Neural cell (in vitro differentiated cells): ENCODE measurements around the gene FAM83F.

Experiments used
- CTCF ChIP-seq: fragments of 450-650 bp; IDR thresholded peaks from 2 replicates; pipeline ENCODE4 v1.5.1; 2014; ENCODE audit warnings: antibody characterized with exemption, mild to moderate bottlenecking, moderate library complexity; ENCODE audit not compliant: poor library complexity, severe bottlenecking
- EZH2 ChIP-seq: fragments of 200-600, 300-800 bp; shearing (Covaris generic), sonication (generic); IDR thresholded peaks from 2 replicates; pipeline ENCODE4 v1.6.1; 2014; ENCODE audit warnings: antibody characterized with exemption, low read length, borderline replicate concordance, mild to moderate bottlenecking; ENCODE audit not compliant: insufficient read depth, poor library complexity, severe bottlenecking
- POLR2AphosphoS5 ChIP-seq: IDR thresholded peaks from 2 replicates; pipeline ENCODE4 v1.6.1; 2012

DNA sequence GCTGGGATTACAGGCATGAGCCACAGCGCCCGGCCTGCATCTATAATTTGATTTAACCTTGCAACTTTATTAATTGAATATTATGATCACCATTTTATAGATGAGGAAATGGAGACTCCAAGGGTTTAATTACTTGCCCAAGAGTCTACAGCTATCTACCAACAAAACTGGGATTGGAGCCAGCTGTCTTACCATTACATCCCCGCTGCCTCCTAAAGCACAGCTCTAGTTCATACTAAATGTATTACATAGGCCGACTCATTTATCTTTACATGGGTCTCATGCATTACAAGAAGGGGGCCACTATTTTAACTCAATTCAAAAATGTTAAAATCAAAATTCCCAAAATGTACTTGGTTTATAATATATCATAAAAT lies 48.6 kb upstream of the FAM83F start:
- TF ChIP-seq CTCF, result no peak
- no peak for TF ChIP-seq POLR2AphosphoS5
- no peak for TF ChIP-seq EZH2
